ENCODE results near the gene NFKB1.
"Not testable (repeated sequence)": the region's sequence is repeated elsewhere in the genome, so short reads cannot be mapped to it uniquely, and the experiment has no call there.

The NFKB1 gene, protein sequence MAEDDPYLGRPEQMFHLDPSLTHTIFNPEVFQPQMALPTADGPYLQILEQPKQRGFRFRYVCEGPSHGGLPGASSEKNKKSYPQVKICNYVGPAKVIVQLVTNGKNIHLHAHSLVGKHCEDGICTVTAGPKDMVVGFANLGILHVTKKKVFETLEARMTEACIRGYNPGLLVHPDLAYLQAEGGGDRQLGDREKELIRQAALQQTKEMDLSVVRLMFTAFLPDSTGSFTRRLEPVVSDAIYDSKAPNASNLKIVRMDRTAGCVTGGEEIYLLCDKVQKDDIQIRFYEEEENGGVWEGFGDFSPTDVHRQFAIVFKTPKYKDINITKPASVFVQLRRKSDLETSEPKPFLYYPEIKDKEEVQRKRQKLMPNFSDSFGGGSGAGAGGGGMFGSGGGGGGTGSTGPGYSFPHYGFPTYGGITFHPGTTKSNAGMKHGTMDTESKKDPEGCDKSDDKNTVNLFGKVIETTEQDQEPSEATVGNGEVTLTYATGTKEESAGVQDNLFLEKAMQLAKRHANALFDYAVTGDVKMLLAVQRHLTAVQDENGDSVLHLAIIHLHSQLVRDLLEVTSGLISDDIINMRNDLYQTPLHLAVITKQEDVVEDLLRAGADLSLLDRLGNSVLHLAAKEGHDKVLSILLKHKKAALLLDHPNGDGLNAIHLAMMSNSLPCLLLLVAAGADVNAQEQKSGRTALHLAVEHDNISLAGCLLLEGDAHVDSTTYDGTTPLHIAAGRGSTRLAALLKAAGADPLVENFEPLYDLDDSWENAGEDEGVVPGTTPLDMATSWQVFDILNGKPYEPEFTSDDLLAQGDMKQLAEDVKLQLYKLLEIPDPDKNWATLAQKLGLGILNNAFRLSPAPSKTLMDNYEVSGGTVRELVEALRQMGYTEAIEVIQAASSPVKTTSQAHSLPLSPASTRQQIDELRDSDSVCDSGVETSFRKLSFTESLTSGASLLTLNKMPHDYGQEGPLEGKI

GRCh38 chr4:102500696-102501446 is at the start of gene NFKB1:
Gene NFKB1, plus strand, starts transcription at chr4:102501359. Its CDS starts 24,160 bp downstream, at chr4:102525519.
- DNase-seq (ENCODE audit: low read depth), result peak; percentile 29

DNA sequence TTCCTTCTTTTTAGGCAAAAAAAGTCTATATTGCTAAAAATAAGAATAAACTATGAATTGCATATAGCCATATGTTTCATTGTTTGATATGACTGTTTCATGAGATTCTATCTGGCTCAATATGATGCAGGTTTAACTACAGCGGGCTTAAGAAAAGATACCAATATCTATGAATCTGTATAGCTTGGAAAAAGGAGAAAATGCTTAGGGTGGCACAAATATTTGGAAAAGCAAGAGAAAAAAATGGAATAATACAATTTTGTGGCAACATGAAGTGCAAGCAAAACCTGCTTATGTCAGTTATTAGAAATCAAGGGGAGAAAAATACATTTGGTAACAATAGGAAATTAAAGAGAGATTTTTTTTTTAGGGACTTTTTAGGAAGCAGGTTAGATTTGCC is 48.3 kb upstream of the NFKB1 start:
- no peak for DNase-seq (ENCODE audit: low read depth)

DNA sequence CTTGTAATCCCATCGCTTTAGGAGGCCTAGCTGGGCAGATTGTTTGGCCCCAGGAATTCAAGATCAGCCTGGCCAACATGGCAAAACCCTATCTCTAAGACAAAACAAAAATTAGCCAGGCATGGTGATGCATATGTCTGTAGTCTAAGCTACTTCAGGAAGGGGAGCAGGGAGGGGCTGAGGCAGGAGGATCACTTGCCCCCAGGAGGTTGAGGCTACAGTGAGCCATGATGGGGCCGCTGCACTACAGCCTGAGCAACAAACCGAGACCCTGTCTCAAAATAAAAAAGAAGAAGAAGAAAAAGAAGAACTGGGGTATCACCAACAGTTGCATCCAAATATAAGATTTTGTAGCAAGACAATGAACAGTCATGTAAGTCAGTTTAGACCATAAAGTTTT is 47.3 kb upstream of the NFKB1 start:
- DNase-seq (ENCODE audit: low read depth), result no peak

- DNase-seq (ENCODE audit: low read depth), result no peak
These were observed 46.9 kb upstream of the NFKB1 start for GRCh38 chr4:102454268-102454667.

DNA sequence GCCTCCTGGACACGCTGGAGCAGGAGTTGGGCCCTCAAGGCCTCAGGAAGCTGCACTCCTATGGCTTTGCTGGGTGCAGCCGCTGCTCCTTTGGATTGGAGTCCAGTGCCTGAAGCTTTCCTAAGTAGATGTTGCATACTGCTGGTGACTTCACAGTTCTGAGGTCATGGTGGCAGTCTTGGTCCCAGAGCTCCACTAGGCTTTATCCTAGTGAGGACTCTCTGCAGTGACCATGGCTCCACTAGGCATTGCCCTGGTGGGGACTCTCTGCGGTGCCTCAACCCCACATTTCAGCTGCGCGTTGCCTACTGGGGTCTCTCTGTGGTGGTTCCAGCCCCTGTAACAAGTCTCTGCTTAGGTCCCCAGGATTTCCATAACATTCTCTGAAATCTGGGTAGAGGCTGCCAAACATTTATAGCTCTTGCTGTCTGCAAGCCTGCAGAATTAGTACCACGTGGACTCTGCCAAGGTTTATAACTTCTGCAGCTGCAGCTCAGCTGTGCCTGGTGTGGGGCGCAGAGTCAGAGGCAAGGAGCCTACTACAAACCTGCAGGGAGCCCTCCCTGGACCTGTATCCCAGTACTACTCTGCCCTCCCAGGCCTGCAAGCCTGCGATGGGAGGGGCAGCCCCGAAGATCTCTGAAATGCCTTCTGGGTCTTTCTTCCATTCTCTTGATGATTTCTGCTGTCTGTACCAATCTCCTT is 46.0 kb upstream of the NFKB1 start:
- DNase-seq (ENCODE audit: low read depth), result no peak

- no peak for DNase-seq (ENCODE audit: low read depth)
These were observed 45.4 kb upstream of the NFKB1 start for GRCh38 chr4:102455750-102456149.

DNA sequence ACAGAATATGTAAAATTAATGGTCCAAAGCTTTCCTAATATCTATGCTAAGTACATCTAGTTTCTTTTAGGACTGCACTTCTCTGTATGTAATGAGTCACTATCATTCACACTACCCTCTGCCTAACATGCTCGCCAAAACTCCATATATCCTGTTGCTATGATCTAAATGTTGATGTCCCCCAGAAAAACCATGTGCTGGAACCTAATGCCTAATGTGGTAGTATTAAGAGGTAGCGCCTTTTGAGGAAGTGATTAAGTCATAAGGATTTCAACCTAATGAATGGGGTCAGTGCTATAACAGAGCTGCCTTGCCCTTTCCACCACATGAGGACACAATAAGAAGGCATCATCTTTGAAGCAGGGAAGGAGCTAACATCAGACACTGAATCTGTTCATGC is 34.9 kb upstream of the NFKB1 start:
- no peak for DNase-seq (ENCODE audit: low read depth)

- no peak for DNase-seq (ENCODE audit: low read depth)
These were observed 31.4 kb upstream of the NFKB1 start for GRCh38 chr4:102469806-102470205.

- no peak for DNase-seq (ENCODE audit: low read depth)
These were observed 28.6 kb upstream of the NFKB1 start for GRCh38 chr4:102472441-102473013.

DNA sequence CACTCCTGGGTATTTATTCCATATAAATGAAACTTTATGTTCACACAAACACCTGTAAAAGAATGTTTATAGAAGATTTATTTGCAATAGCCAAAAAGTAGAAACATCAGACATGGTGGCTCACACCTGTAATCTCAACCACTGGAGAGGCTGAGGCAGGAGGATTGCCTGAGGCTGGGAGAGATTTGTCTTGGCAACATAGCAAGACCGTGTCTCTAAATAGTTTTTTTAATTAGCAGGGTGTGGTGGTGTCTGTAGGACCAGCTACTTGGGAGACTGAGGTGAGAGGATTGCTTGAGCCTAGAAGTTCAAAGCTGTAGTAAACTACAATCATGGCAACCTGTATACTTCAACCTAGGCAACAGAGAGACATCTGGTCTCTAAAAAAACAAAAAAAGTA is 27.7 kb upstream of the NFKB1 start:
- no peak for DNase-seq (ENCODE audit: low read depth)

DNA sequence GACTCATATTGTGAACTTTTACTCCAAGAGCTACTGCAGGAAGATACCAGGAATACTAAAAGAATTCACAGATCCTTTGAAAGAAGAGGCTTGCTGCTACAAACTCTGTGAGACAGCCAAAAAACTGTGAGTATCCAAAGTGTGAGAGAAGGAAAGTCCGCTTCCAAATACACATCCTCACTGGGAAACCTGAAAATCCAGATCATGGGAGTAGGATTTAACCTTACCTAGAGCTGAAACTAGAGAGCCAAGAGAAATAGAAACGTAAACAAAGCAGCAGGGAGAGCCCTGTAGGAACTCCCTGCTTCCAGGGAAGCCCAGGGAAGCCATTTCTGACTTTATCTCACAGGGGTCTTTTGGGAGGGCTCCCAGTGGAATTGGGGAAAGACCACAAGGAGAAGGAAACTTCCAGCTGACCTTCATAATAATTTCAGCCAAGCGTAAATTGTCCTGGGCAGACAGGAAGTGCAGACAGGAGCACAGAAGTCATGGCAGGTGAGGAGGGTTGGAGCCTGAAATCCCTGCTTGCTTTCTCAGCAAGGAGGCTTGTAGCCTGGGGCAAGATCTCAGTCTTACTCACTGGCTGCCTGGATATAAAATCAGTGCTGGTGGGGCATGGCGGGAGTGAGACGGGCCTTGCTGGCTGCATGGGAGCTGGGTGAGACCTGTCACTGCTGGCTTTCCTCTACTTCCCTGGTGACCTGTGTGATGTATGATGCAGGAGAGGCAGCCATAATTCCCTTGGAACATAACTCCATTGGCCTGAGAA is 26.2 kb upstream of the NFKB1 start:
- DNase-seq (ENCODE audit: low read depth), result no peak

GRCh38 chr4:102477657-102478056 is 23.5 kb upstream of the NFKB1 start:
- DNase-seq (ENCODE audit: low read depth), result no peak

DNA sequence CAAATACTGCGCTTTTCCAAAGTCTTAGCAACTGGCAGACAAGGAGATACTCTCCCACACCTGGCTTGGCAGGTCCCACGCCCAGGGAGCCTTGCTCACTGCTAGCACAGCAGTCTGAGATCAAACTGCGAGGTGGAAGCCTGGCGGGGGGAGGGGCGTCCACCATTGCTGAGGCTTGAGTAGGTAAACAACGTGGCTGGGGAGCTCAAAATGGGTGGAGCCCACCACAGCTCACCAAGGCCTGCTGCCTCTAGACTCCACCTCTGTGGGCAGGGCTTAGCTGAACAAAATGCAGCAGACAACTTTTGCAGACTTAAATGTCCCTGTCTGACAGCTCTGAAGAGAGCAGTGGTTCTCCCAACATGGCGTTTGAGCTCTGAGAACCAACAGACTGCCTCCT is 23.0 kb upstream of the NFKB1 start:
- no peak for DNase-seq (ENCODE audit: low read depth)

DNA sequence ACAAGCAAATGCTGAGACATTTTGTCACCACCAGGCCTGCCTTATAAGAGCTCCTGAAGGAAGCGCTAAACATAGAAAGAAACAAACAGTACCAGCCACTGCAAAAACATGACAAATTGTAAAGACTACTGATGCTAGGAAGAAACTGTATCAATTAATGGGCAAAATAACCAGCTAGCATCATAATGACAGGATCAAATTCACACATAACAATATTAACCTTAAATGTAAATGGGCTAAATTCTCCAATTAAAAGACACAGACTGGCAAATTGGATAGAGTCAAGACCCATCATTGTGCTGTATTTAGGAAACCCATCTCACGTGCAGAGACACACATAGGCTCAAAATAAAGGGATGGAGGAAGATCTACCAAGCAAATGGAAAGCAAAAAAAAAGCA is 21.3 kb upstream of the NFKB1 start:
- DNase-seq (ENCODE audit: low read depth), result not testable (repeated sequence)

DNA sequence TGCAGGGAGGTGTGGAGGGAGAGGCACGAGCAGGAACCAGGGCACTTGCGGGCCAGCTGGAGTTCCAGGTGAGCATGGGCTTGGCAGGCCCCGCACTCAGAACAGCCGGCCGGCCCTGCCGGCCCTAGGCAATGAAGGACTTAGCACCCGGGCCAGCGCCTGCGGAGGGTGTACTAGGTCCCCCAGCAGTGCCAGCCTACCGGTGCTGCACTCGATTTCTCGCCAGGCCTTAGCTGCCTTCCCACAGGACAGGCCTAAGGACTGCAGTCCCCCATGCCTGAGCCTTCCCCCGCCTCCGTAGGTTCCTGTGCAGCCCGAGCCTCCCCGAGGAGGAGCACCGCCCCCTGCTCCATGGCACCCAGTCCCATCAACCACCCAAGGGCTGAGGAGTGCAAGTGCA is 18.0 kb upstream of the NFKB1 start:
- DNase-seq (ENCODE audit: low read depth), result no peak

DNA sequence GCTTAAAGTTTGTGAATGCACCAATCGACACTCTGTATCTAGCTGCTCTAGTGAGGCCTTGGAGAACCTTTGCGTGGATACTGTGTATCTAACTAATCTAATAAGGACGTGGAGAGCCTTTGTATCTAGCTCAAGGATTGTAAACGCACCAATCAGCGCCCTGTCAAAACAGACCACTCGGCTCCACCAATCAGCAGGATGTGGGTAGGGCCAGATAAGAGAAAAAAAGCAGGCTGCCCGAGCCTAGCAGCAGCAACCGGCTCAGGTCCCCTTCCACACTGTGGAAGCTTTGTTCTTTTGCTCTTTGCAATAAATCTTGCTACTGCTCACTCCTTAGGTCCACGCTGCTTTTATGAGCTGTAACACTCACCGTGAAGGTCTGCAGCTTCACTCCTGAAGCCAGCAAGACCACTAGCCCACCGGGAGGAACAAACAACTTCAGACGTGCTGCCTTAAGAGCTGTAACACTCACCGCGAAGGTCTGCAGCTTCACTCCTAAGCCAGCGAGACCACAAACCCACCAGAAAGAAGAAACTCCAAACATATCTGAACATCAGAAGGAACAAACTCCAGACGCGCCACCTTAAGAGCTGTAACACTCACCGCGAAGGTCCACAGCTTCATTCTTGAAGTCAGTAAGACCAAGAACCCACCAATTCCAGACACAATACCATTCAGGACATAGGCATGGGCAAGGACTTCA is 17.0 kb upstream of the NFKB1 start:
- not testable (repeated sequence) for DNase-seq (ENCODE audit: low read depth)

DNA sequence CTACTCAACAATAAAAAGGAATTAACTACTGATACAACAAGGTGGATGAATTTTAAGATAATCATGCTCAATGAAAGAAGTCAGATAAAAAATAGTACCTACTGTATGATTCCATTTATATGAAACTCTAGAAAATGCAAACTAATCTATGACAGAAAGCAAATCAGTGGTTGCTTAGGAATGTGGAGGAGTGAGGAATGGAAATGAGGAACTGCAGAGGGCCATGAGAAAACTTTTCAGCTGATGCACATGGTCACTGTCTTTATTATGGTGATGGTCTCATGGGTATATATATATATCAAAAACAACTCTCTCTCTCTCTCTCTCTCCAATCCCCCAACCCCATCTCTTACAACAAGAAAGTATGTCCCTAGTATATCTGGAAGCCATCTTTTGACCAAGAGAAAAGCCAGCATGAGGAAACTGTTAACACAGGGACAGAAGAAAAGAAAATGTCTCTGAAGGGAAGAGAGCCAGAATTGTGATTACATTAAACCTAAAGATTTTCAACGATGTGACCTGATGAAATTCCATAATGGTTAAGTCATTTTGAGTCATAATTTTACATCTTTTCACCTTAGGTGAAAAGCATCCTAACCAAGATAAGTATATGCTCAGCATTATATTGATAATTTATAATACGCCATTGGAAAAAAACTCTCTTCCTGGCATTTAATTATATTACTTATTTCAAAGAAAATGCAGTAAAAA is 8.5 kb upstream of the NFKB1 start:
- DNase-seq (ENCODE audit: low read depth), result no peak

GRCh38 chr4:102493257-102493656 is 7.9 kb upstream of the NFKB1 start:
- no peak for DNase-seq (ENCODE audit: low read depth)

GRCh38 chr4:102493794-102494193 is 7.4 kb upstream of the NFKB1 start:
- no peak for DNase-seq (ENCODE audit: low read depth)
